ENCODE data around the gene ATP6V0A4. TPM values are rescaled to one million over a fixed set of nuclear protein-coding genes. Genes with fewer than 3 reads are reported as not detected.
"Not testable (repeated sequence)": the region's sequence is repeated elsewhere in the genome, so short reads cannot be mapped to it uniquely, and the experiment has no call there.

Gene ATP6V0A4
- total RNA-seq, 3 donors from 2014 or later, result 2.6 to 4.7 TPM; not detected in 1

GRCh38 chr7:138700857-138701536 is 97.0 kb downstream of the ATP6V0A4 start, which contains the start of gene SVOPL:
Gene SVOPL (minus strand): TSS chr7:138701362. CDS start chr7:138679045, 22,317 bp downstream.
- intact Hi-C loops (cut with DNase I; ENCODE audit: low total_unique reads), result no loop called here
- no peak within 1 kb of the TSS for H3K27ac ChIP-seq
- no peaks in the 10 kb centered on the region for H3K27me3 ChIP-seq
- no peaks in the 10 kb centered on the region for H3K4me1 ChIP-seq
- no peak within 1 kb of the TSS for H3K4me3 ChIP-seq
- no peaks in the 10 kb centered on the region for H3K36me3 ChIP-seq
- no peaks in the 10 kb centered on the region for H3K9me3 ChIP-seq
- DNase-seq (ENCODE audit: low spot score in 2 of 2), result no peak
- TF ChIP-seq POLR2AphosphoS5 (IDR thresholded peaks at IDR 0.05) (no peak), POLR2A (IDR thresholded peaks at IDR 0.05) (no peak), CTCF (IDR thresholded peaks at IDR 0.05) (no peak)

- no peak overlapping the region for H3K27ac ChIP-seq
- no peaks in the 10 kb centered on the region for H3K4me1 ChIP-seq
- no peak for TF ChIP-seq POLR2A (IDR thresholded peaks at IDR 0.05)
- no peaks in the 10 kb centered on the region for H3K27me3 ChIP-seq
- no peaks in the 10 kb centered on the region for H3K36me3 ChIP-seq
- intact Hi-C loops (cut with DNase I; ENCODE audit: low total_unique reads), result no loop called here
- no peak for DNase-seq (ENCODE audit: low spot score in 2 of 2)
- H3K4me3 ChIP-seq, result no peak overlapping the region
- no peaks in the 10 kb centered on the region for H3K9me3 ChIP-seq
Observed at GRCh38 chr7:138699661-138700060, 98.3 kb downstream of the ATP6V0A4 start.

- Histone ChIP-seq H3K27ac (no peak overlapping the region), H3K36me3 (no peaks in the 10 kb centered on the region), H3K4me1 (no peaks in the 10 kb centered on the region), H3K27me3 (no peaks in the 10 kb centered on the region), H3K4me3 (no peak overlapping the region), H3K9me3 (no peaks in the 10 kb centered on the region)
- TF ChIP-seq POLR2A (IDR thresholded peaks at IDR 0.05), result no peak
- no peak for TF ChIP-seq POLR2AphosphoS5 (IDR thresholded peaks at IDR 0.05)
- no peak for TF ChIP-seq CTCF (IDR thresholded peaks at IDR 0.05)
- intact Hi-C loops (cut with DNase I; ENCODE audit: low total_unique reads), result no loop called here
- no peak for DNase-seq (ENCODE audit: low spot score in 2 of 2)
Observed at GRCh38 chr7:138698281-138698680, 99.7 kb downstream of the ATP6V0A4 start.

- intact Hi-C loops (cut with DNase I; ENCODE audit: low total_unique reads), result no loop called here
- DNase-seq (ENCODE audit: low spot score in 2 of 2), result no peak
- Histone ChIP-seq H3K36me3 (no peaks in the 10 kb centered on the region), H3K4me1 (no peaks in the 10 kb centered on the region), H3K27me3 (no peaks in the 10 kb centered on the region), H3K4me3 (no peak overlapping the region), H3K27ac (no peak overlapping the region), H3K9me3 (no peaks in the 10 kb centered on the region)
- no peak for TF ChIP-seq POLR2AphosphoS5 (IDR thresholded peaks at IDR 0.05)
Observed at GRCh38 chr7:138697535-138698182, 100.3 kb downstream of the ATP6V0A4 start.

- intact Hi-C loops (cut with DNase I; ENCODE audit: low total_unique reads); H3K27me3 ChIP-seq; H3K36me3 ChIP-seq; H3K27ac ChIP-seq; DNase-seq (ENCODE audit: low spot score in 2 of 2); H3K9me3 ChIP-seq; H3K4me1 ChIP-seq; H3K4me3 ChIP-seq: not testable (repeated sequence)
Observed at GRCh38 chr7:138695776-138696175, 102.2 kb downstream of the ATP6V0A4 start.

GRCh38 chr7:138695106-138695505 is 102.9 kb downstream of the ATP6V0A4 start:
- DNase-seq (ENCODE audit: low spot score in 2 of 2), result no peak
- intact Hi-C loops (cut with DNase I; ENCODE audit: low total_unique reads), result no loop called here
- H3K27ac ChIP-seq, result no peak overlapping the region
- no peaks in the 10 kb centered on the region for H3K27me3 ChIP-seq
- no peaks in the 10 kb centered on the region for H3K36me3 ChIP-seq
- H3K9me3 ChIP-seq, result no peaks in the 10 kb centered on the region
- TF ChIP-seq CTCF (IDR thresholded peaks at IDR 0.05), result no peak
- TF ChIP-seq POLR2A (IDR thresholded peaks at IDR 0.05), result no peak
- no peak for TF ChIP-seq POLR2AphosphoS5 (IDR thresholded peaks at IDR 0.05)
- H3K4me1 ChIP-seq, result no peaks in the 10 kb centered on the region
- H3K4me3 ChIP-seq, result no peak overlapping the region

Data from breast epithelium (tissue), 4 donors.